Measurements from ENCODE around the gene CIPC.

Gene CIPC, protein sequence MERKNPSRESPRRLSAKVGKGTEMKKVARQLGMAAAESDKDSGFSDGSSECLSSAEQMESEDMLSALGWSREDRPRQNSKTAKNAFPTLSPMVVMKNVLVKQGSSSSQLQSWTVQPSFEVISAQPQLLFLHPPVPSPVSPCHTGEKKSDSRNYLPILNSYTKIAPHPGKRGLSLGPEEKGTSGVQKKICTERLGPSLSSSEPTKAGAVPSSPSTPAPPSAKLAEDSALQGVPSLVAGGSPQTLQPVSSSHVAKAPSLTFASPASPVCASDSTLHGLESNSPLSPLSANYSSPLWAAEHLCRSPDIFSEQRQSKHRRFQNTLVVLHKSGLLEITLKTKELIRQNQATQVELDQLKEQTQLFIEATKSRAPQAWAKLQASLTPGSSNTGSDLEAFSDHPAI

DNA sequence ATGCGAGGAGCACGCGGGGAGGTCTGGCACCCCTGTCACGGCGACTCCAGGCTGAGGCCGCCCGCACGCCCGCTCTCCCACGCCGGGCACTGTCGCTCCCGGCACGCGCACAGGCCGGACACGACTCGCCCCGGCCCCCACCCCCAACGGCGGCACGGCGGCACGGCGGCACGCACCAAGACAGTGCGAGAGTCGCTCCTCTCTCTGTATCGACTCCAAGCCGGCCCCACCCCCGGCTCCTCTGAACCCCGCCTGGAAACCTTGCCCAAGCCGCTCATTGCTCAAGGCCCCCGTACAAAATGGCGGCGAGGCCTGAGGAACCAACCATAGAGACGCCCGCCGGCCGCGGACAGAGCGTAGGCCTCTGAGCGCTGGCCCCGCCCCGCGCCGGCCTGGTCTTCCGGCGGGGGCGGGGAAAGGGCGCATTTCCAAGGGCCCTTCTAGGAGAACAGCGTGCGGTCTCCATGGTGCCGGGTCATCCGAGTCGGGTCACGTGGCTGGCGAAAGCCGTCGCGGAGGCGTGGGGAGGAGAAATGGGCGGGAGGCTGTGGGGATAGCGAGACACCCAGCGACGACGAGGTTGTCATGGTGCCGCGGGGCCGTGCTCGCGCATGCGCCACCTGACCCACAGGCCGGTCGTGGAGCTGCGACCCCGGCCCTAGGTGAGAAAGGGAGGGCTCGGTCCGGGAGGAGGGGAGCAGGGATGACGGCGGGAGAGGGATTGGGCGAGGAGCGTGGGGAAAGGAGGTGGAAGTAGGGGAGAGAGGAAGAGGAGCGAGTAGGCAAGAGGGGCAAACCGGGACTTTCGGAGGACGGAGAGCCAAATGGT is at the start of gene CIPC:
Gene CIPC, plus strand, starts transcription at position 559 of the 829 bp plus-strand sequence. CDS start 7,451 bp downstream, outside the sequence.
- DNase-seq (ENCODE audit: low read depth) = peak; percentile 99

DNA sequence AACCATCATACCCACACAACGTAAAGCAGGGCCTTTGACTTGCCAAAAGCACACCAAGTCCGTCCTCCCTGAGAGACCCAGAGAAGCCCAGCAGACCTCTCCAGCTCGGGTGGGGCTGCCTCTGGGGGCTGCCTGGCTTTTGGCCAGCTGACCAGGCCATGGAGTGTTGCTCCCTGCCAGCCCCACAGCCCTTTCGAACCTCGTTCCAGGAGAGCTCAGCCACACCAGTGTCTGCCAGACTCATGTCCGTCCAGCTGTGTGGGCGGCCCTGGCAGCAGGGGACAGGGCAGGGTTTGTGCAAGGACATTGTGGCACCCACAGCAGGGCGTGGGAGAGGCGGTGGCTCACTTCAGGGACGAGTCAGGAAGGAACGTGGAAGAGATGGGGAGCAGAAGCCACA is 46.9 kb upstream of the CIPC start:
- DNase-seq (ENCODE audit: low read depth) = no peak

DNA sequence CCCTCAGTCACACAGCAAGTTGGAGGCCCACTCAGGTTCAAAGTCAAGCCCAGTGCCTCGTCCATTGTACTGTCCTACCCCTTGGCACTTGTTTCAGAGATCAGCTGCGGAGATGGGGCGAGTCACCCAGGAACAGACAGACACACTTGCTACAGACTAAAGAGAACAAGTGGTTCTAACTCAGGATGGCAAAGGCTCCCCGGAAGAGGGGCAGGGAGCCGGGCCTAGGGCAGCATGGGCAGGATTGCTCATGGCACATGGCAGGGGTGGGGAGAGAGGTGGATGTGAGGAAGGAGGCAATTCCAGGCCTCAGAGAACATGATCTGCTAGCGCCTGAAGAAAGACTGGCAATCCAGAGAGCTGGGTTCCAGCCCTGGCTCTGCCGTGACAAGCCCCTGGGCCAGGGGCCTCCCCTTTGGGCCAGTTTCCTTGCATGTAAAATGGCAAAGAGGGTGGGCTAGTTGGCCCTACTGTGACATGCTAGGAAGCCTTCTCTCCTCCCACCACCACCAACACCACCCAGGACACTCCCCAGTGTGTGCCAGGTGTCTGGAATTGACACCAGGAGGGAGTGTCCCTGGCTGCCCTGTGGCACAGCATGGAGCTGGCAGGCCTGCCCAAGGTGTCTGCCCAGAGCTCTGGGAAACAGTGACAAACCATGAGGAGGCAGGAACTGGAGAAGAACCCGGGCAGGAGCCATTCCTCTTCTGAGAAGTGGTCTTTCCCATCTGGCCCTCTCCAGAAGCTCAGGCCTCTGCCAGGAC is 45.6 kb upstream of the CIPC start:
- DNase-seq (ENCODE audit: low read depth) = no peak

DNA sequence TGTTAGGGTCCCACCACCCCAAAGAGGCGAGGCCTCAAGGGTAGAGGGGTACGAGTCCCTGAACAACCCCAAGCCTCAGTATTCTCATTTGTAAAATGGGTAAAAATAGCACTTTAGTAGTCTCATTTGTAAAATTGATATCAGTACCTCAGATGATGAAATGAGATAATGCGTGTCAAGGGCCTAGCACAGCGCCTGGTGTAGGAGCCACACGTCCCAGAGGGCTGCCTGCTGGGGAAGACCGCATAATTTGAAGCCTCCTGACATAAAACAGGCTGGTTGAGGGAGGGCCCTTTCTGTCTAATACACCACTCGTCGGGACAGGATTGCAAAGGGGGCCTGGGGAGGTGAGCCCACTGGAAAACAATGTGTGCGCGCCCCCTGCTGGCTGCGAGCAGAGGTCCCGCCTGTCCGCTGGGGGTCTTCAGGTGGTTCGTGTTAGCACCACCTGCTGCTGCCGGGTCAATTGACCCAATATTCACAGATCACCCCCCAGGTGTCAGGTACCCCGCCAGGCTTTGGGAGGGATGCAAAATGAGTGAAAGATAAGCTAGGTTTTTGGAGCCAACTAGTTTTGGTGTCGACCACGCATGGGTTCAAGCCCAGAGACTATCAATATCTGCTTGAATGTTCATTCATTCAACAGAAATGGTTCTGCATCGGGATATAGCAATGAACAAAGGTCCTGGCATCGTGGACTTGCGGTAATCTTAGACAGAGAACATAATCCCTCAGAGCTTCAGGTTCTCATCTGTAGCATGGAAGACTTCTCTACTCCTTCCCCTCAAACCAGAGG is 44.8 kb upstream of the CIPC start:
- DNase-seq (ENCODE audit: low read depth) = peak; percentile 42

DNA sequence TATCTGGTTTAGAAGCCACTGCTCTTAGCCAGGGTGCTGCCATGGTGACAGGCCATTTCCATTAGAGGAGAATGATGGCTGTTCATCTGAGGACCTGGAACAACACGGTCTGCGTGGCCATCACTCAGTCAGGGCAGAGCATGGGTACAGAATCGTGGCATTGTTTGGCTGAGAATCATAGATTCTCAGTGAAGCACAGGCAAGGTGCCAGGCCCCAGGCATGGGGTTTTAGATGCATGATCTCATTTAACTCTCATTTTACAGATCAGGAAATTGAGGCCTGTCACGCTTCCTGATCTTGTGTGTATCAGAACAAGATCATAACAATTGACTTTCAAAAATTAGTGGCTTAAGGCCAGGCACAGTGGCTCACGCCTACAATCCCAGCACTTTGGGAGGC is 42.8 kb upstream of the CIPC start:
- DNase-seq (ENCODE audit: low read depth) = peak; percentile 32

DNA sequence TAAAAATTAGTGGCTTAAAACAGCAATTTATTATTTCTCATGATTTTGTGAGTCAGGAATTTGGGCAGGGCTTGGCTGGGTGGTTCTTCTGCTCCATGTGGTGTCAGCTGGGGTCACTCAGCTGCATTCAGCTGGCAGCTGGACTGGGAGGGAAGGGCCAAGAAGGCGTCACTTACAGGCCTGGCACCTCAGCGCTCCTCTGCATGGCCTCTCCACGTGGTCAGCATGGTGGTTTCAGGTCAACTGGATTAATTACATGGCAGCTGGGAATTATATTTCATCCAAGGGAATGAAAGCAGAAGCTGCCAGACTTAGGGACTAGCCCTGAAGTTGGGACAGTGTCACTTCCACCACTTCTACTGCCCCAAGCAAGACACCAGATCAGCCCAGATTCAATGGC is 42.1 kb upstream of the CIPC start:
- DNase-seq (ENCODE audit: low read depth) = no peak

DNA sequence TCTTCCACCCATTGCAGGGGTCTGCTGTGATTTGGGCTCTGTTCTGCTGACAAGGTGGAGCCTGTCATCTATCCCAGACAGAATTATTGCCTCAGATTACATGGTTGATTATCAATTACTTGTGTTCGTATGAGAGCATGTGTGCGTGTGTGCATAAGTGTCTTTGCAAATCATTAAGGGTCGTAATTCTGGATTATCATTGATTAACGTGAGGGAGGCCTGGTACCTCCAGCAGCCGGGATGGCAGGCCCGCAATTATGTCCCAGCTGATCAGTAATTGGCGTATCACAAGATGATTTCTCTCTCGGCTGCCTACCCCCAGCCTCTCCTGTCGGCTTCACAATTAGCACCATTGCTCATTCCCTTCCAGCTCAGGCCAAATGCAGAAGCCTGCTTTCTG is 39.9 kb upstream of the CIPC start:
- DNase-seq (ENCODE audit: low read depth) = no peak

DNA sequence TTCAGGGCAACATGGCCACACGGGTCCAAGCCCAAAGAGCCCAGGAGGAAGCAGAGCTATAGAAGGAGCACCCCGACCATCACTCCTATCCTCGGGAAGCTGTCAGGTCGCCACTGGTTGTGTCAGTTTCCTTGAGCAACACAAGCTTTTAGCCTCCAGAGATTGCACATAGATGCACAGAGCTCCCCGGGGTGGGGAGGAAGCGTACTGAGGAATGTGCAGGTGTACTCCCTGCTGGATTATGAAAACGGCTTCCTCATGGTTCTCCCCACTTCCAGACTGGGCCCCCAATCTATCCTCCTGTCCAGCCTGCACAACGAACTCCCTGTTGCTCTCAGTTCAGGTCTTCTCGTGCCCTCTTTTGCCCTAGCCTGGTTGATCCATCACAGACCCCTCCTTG is 39.3 kb upstream of the CIPC start:
- DNase-seq (ENCODE audit: low read depth) = no peak

DNA sequence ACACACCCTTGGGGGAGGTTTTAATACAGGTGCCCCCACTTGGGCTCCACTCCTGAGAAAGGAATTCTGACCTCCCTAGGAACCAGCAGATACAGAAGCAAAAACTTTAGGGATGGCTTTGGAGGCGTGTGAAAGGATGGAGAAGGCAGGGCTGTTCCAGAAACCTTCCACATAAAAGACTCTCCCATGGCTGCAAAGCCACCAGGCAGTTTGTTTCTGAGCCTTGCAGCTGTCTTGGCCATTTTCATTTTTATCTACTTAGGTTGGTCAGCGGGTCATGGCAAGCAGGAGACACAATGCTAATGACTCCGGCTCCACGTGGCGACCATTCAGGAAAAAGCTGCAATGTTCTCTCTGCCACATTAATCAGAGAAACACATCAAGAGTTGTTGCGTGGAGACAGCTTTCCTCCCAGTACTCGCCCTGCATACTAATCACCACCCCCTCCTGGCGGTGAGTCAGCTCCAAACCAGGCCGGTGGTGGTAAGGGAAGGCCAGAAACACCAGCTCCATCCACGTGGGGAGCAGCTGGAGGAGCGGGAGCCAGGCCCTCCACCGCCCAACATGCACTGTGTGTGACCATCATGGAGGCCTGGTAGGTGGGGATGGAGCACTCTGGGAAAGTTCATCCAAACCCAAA is 38.7 kb upstream of the CIPC start:
- peak; percentile 30 for DNase-seq (ENCODE audit: low read depth)

DNA sequence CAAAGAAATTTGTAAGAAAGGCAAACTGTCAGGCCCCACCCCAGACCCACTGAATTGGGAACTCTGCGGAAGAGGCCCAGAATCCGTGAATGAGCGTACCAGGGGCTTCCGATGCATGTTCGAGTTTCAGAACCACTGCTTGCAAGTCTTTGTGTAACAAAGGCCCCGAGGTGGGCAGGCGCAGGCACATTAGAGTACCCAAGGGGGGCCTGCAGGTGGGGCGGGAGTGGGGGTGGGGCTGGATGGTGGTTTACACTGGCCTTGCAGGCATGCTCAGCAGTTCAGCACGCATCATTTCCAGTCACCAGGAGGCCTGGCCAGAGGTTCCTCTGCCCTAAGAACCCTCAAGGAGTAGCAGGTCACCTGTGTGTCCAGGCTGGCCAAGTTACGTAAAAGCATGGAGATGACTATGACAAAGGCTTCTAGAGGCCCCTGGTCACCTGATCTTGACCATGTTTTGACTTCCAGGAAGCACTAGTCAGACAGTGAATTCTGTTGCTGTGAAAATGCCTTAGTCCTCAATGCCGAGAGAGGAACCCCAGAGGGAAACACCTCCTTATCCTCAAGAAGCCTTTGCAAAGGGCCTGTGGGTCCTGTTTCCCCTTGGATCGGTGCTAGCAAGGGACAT is 36.3 kb upstream of the CIPC start:
- DNase-seq (ENCODE audit: low read depth) = no peak

DNA sequence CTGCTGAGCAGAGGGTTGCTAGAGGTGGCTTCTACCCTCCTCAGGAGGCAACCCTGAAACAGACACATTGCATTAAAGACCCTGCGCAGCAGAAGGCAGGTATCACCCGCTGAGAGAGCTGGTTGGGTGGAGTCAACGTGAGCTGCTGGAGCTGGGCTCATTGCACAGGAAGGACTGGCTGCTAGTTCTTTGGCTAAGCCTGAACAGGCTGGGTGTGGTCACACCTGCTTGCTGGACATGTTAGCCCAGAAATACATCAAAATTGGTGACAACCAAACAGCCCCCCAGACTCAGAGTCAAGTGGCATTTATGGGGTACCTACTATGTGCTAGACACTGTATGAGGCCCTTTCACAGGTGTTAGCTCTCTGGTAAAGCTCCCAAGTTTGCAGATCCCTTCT is 35.8 kb upstream of the CIPC start:
- no peak for DNase-seq (ENCODE audit: low read depth)

DNA sequence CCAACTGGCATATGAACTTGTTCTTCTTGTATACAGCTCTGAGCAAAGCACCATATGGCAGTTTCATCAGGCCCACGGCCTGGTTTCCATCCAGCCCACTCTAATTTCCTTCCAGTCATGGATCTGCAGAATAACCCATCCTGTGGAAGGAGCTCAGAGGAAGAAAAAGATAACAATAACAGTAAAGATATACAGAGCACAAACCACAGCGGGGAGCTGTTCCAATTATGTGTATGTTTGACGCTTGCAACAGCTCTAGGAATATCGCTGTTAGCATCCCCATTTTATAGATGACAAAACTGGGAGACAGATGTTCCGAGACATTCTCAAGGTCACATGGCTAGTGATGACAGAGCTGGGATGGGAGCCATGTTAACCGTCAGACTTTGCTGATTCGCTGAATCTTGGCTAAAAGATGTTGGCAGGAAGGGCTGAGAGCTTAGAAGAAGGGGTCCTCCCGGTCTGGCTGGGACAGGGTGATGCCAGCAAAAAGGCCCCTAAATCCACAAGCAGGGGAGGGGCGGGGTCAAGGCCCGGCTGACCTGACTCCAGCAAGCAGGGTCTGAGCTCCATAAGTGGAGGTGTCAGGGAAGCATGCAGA is 34.4 kb upstream of the CIPC start:
- DNase-seq (ENCODE audit: low read depth) = no peak

DNA sequence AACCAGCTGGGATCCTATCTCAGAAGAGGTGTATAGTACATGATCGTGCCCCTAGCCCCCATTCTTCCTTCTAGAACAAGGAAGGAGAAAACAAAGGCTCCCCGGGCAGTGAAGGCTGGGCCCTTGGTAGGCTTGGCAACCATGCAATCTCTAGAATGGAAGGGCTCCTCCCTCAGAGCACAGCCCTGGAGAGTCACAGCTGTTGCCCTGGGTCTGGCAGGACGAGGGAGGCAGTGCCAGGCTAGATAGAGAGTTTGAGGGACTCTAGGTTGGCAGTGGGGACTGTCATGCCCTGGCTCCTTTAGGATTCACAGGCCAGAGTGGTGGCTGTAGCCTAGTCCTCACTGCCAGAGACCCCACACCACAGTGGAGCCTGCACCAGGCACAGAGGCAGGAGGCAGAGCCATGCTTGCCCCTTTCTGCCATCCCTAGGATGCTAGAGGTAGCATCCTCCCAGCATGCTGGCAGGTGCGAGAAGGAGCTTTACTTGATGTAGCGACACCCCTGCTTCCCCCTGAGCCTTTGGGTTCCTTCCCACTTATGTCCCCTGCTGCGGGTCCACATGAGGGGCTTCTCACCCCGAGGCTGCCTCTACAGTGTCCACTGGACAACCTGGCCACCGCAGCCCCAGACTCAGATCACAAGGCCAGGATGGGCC is 33.4 kb upstream of the CIPC start:
- DNase-seq (ENCODE audit: low read depth) = no peak

DNA sequence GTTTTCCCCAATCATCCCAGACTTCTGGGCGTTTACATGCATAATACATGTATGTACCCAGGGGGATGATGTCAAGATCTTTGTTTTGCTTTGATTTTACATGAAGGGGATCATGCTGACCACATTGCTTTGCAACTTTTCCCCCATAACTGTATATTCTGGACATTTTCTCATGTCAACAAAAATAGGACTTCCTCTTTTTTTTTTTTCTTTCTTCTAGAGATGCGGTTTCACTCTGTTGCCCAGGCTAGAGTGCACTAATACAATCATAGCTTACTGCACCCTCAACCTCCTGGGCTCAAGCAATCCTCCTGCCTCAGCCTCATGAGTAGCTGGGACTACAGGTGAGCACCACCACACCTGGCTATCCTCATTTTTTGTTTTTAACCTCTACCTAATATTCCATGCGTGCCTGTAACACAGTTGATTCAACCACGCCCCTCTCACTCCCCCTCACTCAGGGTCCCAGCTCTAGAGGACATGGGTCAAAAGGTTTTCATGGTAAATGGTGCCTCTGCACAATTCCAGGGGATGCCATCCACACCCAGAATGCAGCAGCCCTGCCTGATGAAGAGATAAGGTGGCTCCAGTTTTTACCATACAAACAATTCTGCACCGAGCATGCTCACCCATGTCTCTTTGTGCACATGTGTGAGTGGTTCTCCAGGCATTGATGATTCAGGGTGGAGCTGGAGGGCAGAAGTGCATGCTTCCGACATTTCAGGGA is 32.0 kb upstream of the CIPC start:
- no peak for DNase-seq (ENCODE audit: low read depth)

DNA sequence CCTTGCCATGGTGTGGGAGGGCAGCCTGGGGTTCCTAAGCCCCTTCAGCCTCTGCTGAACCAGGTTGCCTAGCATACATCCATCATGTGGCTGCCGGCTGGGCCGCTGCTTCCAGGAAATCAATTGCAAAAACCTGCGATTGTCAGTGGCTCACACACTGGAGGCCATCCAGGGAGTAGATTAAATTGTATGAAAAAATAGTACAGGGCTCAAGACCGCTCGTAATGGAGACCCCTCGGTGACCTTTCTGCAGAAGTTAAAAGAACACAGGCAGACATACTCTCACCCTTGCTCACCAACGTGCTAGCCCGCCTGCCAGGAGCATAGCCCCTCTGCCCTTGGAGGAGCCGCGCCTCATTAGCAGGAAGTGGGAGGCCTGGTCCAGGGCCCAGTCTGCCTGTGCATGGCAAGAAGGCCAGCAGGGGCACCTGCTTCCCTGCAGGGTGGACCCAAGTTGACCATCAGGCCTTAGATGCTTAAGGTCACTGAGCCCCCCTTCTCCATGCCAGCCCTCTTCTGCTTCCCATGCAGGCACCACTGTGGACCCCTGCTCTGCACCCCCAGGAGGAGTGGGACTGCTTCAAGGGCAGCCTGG is 31.4 kb upstream of the CIPC start:
- no peak for DNase-seq (ENCODE audit: low read depth)

DNA sequence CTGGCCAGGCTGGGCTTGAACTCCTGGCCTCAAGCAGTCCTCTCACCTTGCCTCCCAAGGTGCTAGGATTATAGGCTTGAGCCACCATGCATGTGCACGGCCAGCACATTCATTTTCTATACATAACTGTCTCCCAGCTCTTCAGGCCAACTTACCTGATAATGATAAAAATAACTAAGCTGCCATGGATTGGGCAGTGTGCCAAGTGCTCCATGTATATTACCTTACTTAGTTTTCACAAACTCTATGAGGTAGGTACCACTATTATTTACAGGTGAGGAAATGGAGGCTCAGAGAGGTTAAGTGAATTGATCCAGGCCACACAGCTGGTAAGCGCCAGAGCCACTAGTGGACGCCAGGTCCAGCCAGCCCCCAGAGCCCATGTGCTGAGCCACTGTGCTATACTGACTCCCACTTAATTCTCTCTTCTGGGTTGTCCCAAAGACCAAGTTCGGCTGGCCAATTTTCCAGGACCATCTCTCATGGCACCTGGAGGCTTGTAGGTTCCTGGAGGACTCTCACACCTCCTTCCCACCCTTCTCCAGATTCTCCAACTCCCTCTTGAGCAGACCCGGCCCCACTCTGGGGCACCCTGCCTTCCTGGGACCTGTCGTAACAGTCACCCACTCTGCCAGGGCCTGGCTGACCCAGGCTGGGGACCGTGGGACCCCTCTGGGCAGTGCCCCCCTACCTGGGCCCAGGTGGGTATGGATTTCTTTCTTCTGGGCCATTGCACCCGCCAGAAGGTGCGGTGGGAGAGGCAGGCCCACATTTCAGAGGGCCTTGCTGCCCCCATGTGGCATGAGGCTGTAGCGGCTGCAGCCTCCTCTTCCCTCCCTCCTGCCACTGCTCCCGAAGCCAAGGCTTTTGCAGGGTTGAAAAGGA is 30.2 kb upstream of the CIPC start:
- DNase-seq (ENCODE audit: low read depth) = peak; percentile 14

DNA sequence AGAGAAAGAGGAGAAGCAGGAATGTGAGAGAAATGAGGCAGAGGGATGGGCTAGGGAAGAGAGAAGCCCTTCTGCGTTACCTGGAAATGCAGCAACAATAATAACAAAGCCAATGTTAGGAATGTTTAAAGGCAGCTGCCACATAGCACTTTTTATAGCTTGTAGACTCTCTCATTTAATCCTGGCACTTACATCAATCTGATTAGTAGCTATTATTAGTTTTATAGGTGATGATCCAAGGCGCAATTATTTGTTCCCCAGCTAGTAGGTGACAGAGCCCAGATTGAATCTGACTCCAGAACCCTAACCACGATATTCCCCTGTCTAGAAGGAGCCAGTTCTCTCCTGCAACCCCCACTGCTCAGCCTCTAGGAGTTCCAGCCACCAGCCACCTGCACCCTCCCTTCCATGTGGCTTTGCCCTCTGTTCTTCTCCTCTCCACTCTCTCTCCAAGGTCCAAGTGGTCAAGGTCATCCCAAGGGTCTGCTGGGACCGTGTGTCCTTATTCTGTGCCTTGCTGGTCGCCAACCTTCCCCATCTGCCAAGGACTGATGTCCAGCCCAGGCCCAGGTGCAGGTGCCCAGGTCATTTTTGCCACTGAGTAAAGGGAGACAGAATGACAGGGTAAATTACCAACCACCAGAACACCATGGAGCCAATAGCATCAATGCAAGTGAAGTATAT is 29.4 kb upstream of the CIPC start:
- no peak for DNase-seq (ENCODE audit: low read depth)

All from T-helper 22 cell (primary cell).